NCI-H2196 (cell line): ENCODE data around the gene OAS3.
"Not testable (repeated sequence)": the region's sequence is repeated elsewhere in the genome, so short reads cannot be mapped to it uniquely, and the experiment has no call there.

Source experiments
- DNase-seq: peaks from one replicate; lab custom pipeline; 2025; ENCODE audit not compliant: unreplicated experiment; lab: John Stamatoyannopoulos, UW

Gene OAS3

DNA sequence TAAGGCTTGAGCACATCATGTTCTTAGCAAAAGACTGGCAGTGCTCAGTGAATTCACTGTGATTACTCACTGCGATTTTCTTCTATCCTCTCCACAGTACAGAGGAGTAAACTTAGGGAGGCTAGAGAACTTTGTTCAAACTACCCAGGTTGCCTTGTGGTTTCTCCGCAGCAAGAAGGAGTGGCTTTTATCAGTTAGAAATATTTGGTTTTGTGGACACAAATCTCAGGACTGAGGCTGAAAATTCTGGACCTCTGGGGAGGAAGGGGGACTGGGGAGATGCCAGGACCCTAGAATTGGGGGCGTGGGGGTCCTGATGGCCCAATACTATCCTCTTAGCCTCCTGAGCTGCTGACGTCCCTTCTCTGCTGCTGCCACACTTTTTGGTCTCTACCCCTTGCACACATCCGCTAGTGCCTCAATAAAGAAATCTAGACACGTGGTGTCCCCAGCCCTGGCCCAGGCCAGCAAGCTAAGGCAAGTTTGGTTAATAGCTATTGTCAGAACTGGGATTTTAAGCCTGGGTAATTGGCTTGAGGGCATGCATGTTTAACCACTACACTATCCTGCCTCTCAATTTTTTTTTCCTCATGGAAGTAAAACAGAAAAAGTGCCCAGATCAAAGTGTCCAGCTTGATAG, 40.9 kb downstream of the OAS3 start:
- no peak for DNase-seq

GRCh38 chr12:112980491-112981158, 42.4 kb downstream of the OAS3 start:
- no peak for DNase-seq

DNA sequence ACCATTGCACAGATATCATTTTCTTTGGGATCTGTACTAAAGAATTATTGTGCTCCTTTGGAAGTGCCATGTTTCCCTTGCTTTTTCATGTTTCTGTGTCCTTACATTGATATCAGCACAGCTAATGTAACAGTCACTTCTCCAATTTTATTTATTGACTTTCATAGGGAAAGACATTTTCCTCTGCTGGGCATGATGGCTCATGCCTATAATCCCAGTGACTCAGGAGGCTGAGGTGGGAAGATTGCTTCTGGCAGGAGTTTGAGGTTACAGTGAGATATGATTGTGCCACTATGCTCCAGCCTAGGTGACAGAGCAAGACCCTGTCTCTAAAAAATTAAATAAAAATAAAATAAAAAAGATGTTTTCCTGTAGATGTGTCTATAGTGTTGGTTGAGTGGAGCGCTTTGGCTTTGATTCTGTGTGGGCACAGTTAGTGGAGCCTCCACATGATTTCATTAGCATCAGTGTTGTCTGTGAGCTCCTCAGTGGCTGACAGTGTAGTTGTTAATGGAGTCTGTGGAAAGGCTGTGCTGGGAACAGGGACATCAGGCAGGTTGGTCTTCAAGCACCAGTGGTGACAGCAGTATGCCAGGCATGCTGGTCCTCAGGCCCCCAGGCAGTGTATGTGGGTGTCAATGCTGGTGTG, 47.5 kb downstream of the OAS3 start:
- no peak for DNase-seq

DNA sequence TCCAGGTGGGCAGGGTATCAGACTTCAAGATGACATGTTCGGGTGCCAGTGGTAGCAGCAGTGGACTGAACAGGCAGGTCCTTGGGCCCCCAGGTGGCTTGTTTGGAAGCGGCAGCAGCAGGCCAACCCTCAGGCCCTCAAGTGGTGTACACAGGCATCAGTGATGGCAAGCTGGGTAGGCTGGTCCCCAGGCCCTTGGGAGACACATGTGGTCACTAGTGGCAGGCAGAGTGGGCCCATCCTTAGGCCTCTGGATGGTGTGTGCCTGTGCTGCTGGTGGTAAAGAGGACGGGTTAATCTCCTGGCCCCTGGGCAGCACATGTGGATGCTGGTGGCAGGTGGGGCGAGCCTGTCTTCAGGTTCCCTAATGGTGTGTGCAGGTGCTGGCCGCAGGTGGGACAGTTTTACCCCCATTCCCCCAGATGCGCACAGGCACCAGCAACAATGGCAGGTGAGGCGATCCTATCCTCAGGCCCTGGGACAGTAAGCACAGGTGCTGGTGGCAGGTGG, 48.1 kb downstream of the OAS3 start:
- no peak for DNase-seq

DNA sequence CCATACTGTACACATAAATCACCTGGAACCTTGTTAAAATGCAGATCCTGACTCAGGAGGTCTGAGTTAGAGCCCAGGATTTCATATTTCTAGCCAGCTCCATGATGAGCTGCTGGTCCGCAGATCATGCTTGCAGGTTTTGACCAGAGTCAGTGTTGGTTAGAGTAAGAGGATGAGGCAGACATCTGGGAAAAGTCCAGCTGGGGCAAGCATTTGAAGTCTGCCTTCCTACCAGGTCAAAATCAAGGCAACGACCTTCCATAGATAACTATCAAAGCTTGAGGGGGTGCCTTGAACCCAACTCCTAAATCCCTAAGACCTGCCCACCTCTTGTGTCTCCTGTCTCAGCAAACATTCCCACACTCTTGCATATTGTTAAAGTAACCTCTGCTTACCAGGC, 49.3 kb downstream of the OAS3 start:
- no peak for DNase-seq

DNA sequence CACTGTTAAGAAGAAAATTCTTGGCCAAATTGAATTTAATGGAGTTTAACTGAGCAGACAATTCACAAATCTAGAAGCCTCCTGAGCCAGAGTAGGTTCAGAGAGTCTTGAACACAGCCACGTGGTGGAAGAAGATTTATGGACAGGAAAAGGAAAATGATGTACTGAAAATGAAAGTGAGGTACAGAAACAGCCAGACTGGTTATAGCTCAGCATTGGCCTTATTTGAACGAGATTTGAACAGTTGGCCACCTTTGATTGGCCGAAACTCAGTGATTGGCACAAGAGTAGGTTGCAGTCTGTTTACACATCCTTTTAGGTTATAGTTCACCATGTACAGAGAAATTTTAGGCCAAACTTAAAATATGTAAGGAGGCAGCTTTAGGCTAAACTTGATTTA, 50.0 kb downstream of the OAS3 start:
- no peak for DNase-seq

DNA sequence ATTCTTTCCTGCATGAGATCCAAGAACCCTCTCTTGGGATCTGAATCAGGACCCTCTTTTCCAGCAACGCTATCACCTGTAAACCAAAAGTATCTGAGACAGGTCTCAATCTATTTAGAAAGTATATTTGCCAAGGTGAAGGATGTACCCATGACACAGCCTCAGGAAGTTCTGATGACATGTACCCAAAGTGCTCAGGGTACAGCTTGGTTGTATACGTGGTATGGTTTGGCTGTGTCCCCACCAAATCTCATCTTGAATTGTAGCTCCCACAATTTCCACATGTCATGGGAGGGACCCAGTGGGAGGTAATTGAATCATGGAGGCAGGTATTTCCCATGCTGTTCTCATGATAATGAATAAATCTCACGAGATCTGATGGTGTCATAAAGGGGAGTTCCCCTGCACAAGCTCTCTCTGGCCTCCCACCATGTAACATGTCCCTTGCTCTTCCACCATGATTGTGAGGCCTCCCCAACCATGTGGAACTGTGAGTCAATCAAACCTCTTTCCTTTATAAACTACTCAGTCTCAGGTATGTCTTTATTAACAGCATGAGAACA, 50.6 kb downstream of the OAS3 start:
- DNase-seq: not testable (repeated sequence)

- no peak for DNase-seq
Observed at GRCh38 chr12:112989806-112990205, 51.5 kb downstream of the OAS3 start.

GRCh38 chr12:112992541-112993398, 54.5 kb downstream of the OAS3 start:
- DNase-seq: peak; percentile 64

DNA sequence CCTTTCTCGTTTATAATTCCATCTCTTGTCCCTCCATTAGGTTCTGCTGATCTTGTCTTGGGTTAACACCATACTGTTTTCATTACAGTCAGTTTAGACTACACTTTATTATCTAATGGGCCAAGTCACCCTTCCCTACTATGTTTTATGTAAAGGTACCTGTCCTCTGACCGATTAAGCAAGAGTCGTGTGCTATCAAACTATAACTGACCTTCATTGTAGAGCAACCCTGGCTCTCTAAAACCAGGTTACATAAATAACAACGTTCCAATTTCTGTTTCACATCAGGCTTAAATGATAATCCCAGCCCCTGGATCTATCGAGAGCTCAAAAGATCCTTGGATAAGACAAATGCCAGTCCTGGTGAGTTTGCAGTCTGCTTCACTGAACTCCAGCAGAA, 56.7 kb downstream of the OAS3 start:
- no peak for DNase-seq

GRCh38 chr12:112996501-112996900, 58.2 kb downstream of the OAS3 start:
- no peak for DNase-seq

GRCh38 chr12:112997506-112997905, 59.2 kb downstream of the OAS3 start:
- no peak for DNase-seq

DNA sequence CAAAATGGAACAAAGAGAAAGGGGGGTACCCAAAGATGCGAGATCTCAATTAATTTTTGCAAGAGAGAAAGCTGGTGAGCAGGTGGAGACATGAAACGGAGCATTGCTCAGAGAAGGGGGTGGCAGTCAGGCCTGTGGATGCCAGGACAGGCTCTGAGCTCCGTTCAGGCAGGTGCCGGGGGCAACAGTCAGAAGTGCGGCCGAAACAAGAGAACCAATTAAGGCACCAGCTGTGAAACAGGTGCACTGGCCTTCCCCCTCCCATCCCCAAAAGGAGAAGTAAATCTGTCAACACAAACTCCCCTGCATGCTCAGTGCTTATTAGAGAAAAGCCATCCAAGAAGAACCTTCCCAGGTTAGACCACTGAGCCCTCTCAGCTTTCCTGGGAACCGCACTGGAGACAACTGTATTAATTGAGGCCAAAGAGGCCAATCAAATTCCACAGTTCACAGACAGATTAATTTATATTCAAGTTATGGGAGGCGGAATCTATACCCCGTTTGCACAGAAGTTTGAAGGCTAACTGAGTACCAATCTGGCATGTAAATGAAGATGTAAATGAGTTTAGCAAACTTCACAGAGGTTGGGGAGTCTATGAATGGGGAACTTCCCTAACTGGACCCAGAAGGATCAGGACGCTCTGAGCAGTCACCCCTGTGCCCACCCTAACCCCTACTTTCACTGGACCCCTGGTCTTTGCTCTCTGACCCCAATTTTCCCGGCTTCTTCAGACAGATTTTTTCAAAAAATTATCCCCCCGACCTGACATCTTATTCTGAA, 60.9 kb downstream of the OAS3 start:
- peak; percentile 4 for DNase-seq

DNA sequence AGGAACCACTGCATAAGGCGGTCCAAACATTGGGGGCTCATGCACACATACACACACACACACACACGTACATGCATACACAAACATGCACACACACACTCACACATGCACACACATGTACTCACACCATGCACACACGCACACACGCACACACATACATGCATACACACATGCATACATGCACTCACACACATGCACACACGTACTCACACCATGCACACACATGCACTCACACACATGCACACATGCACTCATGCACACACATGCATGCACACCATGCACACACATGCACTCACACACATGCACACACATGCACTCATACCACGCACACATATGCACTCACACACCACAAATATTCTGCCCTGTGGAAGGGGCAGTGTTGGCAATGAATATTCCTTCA, 62.2 kb downstream of the OAS3 start:
- DNase-seq: no peak

GRCh38 chr12:113002155-113002554, 63.9 kb downstream of the OAS3 start:
- no peak for DNase-seq

GRCh38 chr12:113002676-113003075, 64.4 kb downstream of the OAS3 start:
- DNase-seq: no peak

GRCh38 chr12:113003636-113004035, 65.4 kb downstream of the OAS3 start:
- no peak for DNase-seq

GRCh38 chr12:113005762-113006161, 67.5 kb downstream of the OAS3 start:
- DNase-seq: no peak

DNA sequence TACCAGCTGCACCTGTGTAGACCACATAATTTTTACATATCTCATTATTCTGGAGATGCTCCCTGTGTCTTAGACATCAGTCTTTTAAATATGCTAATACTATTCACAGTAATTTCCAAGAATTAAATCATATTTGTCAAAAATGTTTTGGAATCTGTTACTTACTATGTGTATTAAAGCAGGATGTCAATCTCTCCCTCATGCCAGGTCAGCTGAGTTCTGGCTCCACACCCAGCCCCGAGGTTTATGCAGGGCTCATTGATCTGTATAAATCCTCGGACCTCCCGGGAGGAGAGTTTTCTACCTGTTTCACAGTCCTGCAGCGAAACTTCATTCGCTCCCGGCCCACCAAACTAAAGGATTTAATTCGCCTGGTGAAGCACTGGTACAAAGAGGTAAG, 67.9 kb downstream of the OAS3 start:
- DNase-seq: no peak

DNA sequence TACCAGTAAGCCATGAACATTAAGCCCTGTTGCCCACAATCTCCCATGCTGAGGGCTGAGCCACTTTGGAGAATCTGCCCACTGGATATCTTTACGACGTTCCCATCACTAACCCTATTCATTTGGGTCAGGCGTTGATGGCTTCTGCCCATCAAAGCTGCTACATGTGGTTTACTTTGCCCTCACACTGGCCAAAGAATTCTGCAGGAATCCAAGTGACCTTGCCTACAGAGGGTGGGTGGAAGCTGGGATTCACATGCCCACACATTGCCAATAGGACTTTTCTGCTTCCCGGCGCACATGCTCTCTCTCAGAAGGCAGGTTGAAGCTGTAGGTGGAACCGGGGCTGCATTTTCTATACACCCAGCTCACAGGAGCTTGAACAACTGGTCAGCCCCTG, 68.4 kb downstream of the OAS3 start:
- no peak for DNase-seq
